ENCODE results near the gene SPTY2D1.

DNA sequence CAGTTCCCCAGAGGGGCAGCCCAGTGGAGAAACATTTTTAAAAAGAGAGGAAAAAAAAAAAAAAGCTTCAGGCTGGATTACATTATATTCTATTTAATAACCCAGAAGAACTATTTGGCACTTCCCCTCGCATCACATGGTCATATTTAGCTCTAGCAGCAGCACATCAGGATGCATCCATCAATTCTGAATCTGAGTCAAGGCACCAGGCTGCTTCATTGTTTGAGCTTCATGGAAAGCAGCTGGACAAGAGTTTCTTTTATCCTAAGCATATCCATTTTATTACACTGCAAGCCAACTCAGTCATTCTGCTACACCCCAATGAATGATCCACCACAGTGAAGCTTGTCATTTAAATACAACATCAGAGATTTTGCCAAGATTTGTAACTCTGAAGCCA lies 10.0 kb downstream of the SPTY2D1 start:
- TF ChIP-seq, protein P1, sequence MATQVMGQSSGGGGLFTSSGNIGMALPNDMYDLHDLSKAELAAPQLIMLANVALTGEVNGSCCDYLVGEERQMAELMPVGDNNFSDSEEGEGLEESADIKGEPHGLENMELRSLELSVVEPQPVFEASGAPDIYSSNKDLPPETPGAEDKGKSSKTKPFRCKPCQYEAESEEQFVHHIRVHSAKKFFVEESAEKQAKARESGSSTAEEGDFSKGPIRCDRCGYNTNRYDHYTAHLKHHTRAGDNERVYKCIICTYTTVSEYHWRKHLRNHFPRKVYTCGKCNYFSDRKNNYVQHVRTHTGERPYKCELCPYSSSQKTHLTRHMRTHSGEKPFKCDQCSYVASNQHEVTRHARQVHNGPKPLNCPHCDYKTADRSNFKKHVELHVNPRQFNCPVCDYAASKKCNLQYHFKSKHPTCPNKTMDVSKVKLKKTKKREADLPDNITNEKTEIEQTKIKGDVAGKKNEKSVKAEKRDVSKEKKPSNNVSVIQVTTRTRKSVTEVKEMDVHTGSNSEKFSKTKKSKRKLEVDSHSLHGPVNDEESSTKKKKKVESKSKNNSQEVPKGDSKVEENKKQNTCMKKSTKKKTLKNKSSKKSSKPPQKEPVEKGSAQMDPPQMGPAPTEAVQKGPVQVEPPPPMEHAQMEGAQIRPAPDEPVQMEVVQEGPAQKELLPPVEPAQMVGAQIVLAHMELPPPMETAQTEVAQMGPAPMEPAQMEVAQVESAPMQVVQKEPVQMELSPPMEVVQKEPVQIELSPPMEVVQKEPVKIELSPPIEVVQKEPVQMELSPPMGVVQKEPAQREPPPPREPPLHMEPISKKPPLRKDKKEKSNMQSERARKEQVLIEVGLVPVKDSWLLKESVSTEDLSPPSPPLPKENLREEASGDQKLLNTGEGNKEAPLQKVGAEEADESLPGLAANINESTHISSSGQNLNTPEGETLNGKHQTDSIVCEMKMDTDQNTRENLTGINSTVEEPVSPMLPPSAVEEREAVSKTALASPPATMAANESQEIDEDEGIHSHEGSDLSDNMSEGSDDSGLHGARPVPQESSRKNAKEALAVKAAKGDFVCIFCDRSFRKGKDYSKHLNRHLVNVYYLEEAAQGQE (IDR thresholded peaks at IDR 0.05; ENCODE audit: insufficient read depth in 1 of 2, low read depth in 2 of 2, low read length in 2 of 2) = no peak
- TF ChIP-seq TAF1 (IDR thresholded peaks at IDR 0.05; ENCODE audit: borderline replicate concordance, insufficient read depth, low read length) (no peak), POLR2AphosphoS5 (IDR thresholded peaks at IDR 0.05; ENCODE audit: low read depth, low read length) (no peak)

Measured in PFSK-1 (cell line).